Measurements from ENCODE around the gene PITX3. TPM values are rescaled to one million over a fixed set of nuclear protein-coding genes. Genes with fewer than 3 reads are reported as not detected.

Gene PITX3
- total and polyA plus RNA-seq, 3 experiments from 2014 or later: not detected

DNA sequence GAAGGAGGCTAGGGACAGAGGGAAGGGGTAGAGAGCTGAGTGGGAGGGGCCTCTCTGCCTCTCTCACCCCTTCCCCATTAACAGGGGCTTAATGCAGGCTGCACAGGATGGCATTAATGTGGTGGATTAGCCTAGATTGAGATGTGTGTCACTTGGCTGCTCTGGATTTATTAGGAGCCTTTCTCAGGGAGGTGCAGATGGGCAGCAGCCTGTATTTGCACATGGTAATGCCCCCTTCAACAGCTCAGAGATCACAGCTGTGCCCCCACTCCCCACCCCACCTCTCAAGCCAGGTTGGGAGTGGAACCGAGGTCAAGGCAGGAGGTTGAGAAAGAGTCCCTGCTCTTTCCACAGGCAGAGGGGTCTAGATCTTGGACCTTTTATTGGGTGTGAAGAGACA is 7.3 kb downstream of the PITX3 start:
- H3K4me3 Mint-ChIP-seq: no peak overlapping the region
- DNase-seq: no peak
- Histone ChIP-seq H3K36me3 (ENCODE audit: insufficient read depth, low read length) (no peaks in the 10 kb centered on the region), H3K9me3 (ENCODE audit: low read length) (no peaks in the 10 kb centered on the region), H3K27me3 (ENCODE audit: insufficient read depth, low read length, poor library complexity, severe bottlenecking) (peaks cover 11% of the 10 kb centered on the region), H3K27ac (ENCODE audit: low read depth, low read length) (no peak overlapping the region), H3K4me3 (ENCODE audit: low read length) (no peak overlapping the region), H3K4me1 (ENCODE audit: insufficient read depth, low read length) (peaks cover 10% of the 10 kb centered on the region)
- H3K27me3 Mint-ChIP-seq: peaks cover 26 to 28% of the 10 kb centered on the region in 2 donors
- H3K4me1 Mint-ChIP-seq: peaks cover 6 to 17% (median 9%) of the 10 kb centered on the region in 3 donors
- ChIA-PET POLR2A (interaction anchor here (0.6 kb wide), 1 partner anchor 62 kb away, joined by 4 read pairs; no protein-coding TSS in a partner anchor), CTCF (interaction anchor here (1.3 to 11.9 kb wide), 3 partner anchors 10 to 267 kb away, joined by 3 to 327 read pairs (median 50); partner anchors contain the start of gene GBF1)
- H3K9me3 Mint-ChIP-seq: no peaks in the 10 kb centered on the region
- H3K36me3 Mint-ChIP-seq: no peaks in the 10 kb centered on the region
- H3K27ac Mint-ChIP-seq: peak overlapping the region in 1 of 8 donors; percentile 76

DNA sequence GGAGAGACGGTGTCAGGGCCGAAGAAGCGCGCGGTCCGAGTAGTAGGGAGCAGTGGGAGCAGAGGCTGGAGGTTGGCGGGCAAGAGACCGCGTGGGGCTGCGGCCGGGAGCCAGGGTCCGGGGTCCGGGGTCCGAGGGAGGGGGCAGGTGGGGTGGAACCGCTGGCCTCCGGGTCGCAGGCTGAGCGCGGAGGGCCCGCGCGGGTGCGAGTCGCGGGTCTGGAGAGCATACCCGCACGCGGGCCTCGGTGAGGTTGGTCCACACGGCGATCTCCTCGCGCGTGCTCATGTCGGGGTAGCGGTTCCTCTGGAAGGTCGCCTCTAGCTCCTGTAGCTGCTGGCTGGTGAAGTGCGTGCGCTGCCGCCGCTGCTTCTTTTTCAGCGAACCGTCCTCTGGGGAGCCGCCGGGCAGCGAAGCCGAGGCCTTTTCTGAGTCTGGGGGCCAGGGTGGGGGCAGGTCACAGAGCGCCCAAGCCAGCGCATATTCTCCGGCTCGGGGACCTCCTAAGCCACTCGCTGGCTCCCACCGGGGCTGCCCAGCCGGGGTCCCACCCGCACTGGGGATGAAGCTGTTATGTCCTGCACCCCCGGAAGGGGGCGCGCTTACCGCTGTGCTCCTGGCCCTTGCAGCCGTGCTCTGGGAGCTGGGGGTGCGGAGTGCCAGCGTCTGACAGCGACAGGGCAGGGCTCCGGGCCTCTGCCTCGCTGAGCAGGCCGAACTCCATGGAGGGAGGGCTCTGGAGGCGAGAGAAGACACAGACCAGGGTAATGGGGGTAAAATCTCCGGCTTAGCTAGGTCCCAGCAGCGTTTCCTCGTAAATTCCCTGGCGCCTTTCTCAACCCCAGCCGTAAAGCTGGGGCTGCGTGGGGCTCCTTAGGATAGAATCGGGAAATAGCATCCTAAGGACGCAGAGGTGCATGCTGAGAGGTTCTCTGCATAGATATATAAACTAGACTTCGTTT is 9.7 kb downstream of the PITX3 start:
- H3K27me3 Mint-ChIP-seq: peaks cover 32 to 50% of the 10 kb centered on the region in 2 donors

DNA sequence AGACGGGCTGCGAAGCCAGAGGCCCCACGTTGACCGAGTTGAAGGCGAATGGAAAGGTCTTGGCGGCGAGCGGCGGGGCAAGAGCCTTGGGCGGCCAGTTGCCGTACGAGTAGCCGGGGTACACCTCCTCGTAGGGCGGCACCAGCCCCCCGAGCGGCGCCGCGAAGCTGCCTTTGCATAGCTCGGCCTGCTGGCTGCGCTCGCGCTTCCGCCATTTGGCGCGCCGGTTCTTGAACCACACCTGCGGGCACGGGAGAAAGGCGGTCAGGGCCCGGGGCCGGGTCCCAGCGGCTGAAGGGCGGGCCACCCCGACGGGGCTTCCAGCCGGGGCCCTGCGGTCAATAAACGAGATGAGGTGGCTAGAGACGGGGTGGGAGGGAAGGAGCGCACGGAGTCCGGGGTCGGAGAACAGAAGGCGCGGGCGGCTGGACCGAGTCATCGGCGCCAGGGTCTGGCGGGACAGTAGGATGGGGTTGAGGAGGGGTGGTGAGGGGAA is 10.4 kb downstream of the PITX3 start:
- no peaks in the 10 kb centered on the region for H3K9me3 Mint-ChIP-seq
- ChIA-PET POLR2A (interaction anchor here (0.6 to 2.3 kb wide), 7 partner anchors 15 to 353 kb away, joined by 3 to 13 read pairs (median 6); partner anchors contain the start of genes GBF1 and NFKB2), CTCF (interaction anchor here (1.0 to 11.9 kb wide), 36 partner anchors 9 to 352 kb away, joined by 3 to 327 read pairs (median 7); partner anchors contain the start of genes FBXL15, GBF1, NFKB2 and NOLC1)
- peak overlapping the region; percentile 75 to 87 (median 80) for H3K4me3 Mint-ChIP-seq
- H3K4me1 Mint-ChIP-seq: peaks cover 13 to 28% (median 20%) of the 10 kb centered on the region in 3 donors
- Histone ChIP-seq H3K36me3 (ENCODE audit: insufficient read depth, low read length) (no peaks in the 10 kb centered on the region), H3K4me1 (ENCODE audit: insufficient read depth, low read length) (peaks cover 18% of the 10 kb centered on the region), H3K9me3 (ENCODE audit: low read length) (no peaks in the 10 kb centered on the region), H3K27me3 (ENCODE audit: insufficient read depth, low read length, poor library complexity, severe bottlenecking) (peaks cover 27% of the 10 kb centered on the region), H3K4me3 (ENCODE audit: low read length) (peak overlapping the region; percentile 66), H3K27ac (ENCODE audit: low read depth, low read length) (no peak overlapping the region)
- H3K27ac Mint-ChIP-seq: peak overlapping the region in 2 of 8 donors; percentile 19 to 33
- no peaks in the 10 kb centered on the region for H3K36me3 Mint-ChIP-seq
- peaks cover 29 to 55% of the 10 kb centered on the region in 2 donors for H3K27me3 Mint-ChIP-seq
- peak; percentile 24 to 70 (median 39) for DNase-seq

More for the DNA sequence above, 9.7 kb downstream of the PITX3 start:
- CTCF ChIA-PET: interaction anchor here (0.7 to 11.9 kb wide), 34 partner anchors 8 to 351 kb away, joined by 3 to 327 read pairs (median 6); partner anchors contain the start of genes FBXL15, GBF1, NFKB2 and NOLC1
- Histone ChIP-seq H3K4me3 (ENCODE audit: low read length) (peak overlapping the region; percentile 66), H3K4me1 (ENCODE audit: insufficient read depth, low read length) (peaks cover 13% of the 10 kb centered on the region), H3K9me3 (ENCODE audit: low read length) (no peaks in the 10 kb centered on the region), H3K36me3 (ENCODE audit: insufficient read depth, low read length) (no peaks in the 10 kb centered on the region), H3K27me3 (ENCODE audit: insufficient read depth, low read length, poor library complexity, severe bottlenecking) (peaks cover 27% of the 10 kb centered on the region), H3K27ac (ENCODE audit: low read depth, low read length) (no peak overlapping the region)
- no peaks in the 10 kb centered on the region for H3K9me3 Mint-ChIP-seq
- no peaks in the 10 kb centered on the region for H3K36me3 Mint-ChIP-seq
- DNase-seq: peak; percentile 57 to 76 (median 64)
- peak overlapping the region; percentile 63 to 87 (median 80) for H3K4me3 Mint-ChIP-seq
- H3K4me1 Mint-ChIP-seq: peaks cover 7 to 21% (median 13%) of the 10 kb centered on the region in 3 donors
- no peak overlapping the region for H3K27ac Mint-ChIP-seq
- POLR2A ChIA-PET: interaction anchor here (0.6 to 2.3 kb wide), 7 partner anchors 14 to 246 kb away, joined by 3 to 13 read pairs (median 5); partner anchors contain the start of genes GBF1, NFKB2 and NOLC1

DNA sequence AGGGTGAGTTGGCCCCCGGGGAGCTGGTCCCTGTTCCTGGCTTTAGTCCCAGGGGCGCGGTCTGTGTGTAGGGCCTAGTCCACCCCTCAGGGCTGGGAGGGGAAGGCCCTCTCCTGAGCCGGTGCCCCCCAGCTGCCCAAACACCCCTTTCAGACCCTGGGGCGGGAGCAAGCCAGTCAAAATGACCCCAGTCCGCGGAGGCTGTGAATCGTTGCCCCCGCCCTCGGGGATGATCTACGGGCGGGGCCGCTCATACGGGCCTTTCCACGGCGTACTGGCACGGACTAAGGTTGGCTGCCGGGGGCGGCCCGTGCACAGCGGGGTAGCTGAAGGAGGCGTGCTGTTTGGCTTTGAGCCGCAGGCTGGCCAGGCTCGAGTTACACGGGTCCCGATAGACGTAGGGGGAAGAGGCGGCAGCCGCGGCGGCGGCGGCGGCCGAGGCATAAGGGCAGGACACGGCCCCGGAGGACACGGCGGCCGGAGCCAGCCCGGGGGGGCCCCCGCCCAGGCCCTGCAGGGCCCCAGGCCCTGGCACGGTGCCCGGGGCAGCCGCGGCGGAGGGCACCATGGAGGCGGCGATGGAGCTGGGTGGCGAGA is 10.9 kb downstream of the PITX3 start:
- Histone ChIP-seq H3K4me3 (ENCODE audit: low read length) (peak overlapping the region; percentile 66), H3K4me1 (ENCODE audit: insufficient read depth, low read length) (peaks cover 18% of the 10 kb centered on the region), H3K9me3 (ENCODE audit: low read length) (no peaks in the 10 kb centered on the region), H3K27ac (ENCODE audit: low read depth, low read length) (no peak overlapping the region), H3K36me3 (ENCODE audit: insufficient read depth, low read length) (no peaks in the 10 kb centered on the region), H3K27me3 (ENCODE audit: insufficient read depth, low read length, poor library complexity, severe bottlenecking) (peaks cover 27% of the 10 kb centered on the region)
- no peaks in the 10 kb centered on the region for H3K36me3 Mint-ChIP-seq
- ChIA-PET CTCF (interaction anchor here (0.9 to 11.9 kb wide), 48 partner anchors 9 to 352 kb away, joined by 3 to 327 read pairs (median 5); partner anchors contain the start of genes FBXL15, GBF1, NFKB2 and NOLC1), POLR2A (interaction anchor here (0.5 to 2.3 kb wide), 8 partner anchors 15 to 353 kb away, joined by 3 to 13 read pairs (median 6); partner anchors contain the start of genes GBF1 and NFKB2)
- H3K9me3 Mint-ChIP-seq: no peaks in the 10 kb centered on the region
- H3K4me3 Mint-ChIP-seq: peak overlapping the region; percentile 80 to 92 (median 85)
- peak in 4 of 5 donors; percentile 12 to 58 (median 22) for DNase-seq
- peak overlapping the region in 3 of 8 donors; percentile 33 to 66 (median 63) for H3K27ac Mint-ChIP-seq
- H3K27me3 Mint-ChIP-seq: peaks cover 26 to 53% of the 10 kb centered on the region in 2 donors
- peaks cover 16 to 32% (median 23%) of the 10 kb centered on the region in 3 donors for H3K4me1 Mint-ChIP-seq

DNA sequence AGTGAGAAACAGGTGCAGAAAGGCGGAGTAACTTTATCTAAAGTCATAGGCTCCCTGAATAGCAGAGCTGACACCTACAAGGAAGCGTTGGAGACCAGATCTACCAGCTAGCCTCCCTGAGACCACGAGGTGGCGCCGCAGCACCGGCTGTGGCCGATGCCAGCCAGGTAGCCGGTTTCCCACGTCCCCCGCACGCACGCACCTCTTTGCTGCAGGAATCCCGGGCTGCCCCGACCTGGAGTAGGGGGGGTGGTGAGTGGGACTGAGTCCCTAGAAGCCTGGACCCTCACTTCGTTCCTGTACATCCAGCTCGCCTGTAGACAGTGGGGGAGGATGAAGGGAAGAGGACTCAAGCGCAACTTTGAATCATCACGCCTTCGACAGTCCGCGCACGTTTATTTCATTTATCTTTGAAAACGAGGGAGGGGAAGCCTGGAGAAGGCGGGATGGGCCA is 11.5 kb downstream of the PITX3 start:
- no peaks in the 10 kb centered on the region for H3K36me3 ChIP-seq (ENCODE audit: insufficient read depth, low read length)
- H3K4me3 ChIP-seq (ENCODE audit: low read length): peak overlapping the region; percentile 66
- no peak overlapping the region for H3K27ac ChIP-seq (ENCODE audit: low read depth, low read length)
- H3K27me3 ChIP-seq (ENCODE audit: insufficient read depth, low read length, poor library complexity, severe bottlenecking): peaks cover 30% of the 10 kb centered on the region
- H3K4me1 Mint-ChIP-seq: peaks cover 16 to 32% (median 23%) of the 10 kb centered on the region in 3 donors
- H3K36me3 Mint-ChIP-seq: no peaks in the 10 kb centered on the region
- H3K9me3 Mint-ChIP-seq: no peaks in the 10 kb centered on the region
- H3K4me1 ChIP-seq (ENCODE audit: insufficient read depth, low read length): peaks cover 18% of the 10 kb centered on the region
- H3K27me3 Mint-ChIP-seq: peaks cover 24 to 50% of the 10 kb centered on the region in 2 donors
- DNase-seq: peak; percentile 78 to 89 (median 81)
- ChIA-PET POLR2A (interaction anchor here (0.5 to 2.3 kb wide), 5 partner anchors 16 to 354 kb away, joined by 3 to 13 read pairs (median 6); partner anchors contain the start of genes GBF1 and NFKB2), CTCF (interaction anchor here (0.6 to 11.9 kb wide), 45 partner anchors 10 to 382 kb away, joined by 3 to 327 read pairs (median 5); partner anchors contain the start of genes GBF1, NFKB2 and PITX3)
- peak overlapping the region in 1 of 8 donors; percentile 78 for H3K27ac Mint-ChIP-seq
- H3K9me3 ChIP-seq (ENCODE audit: low read length): no peaks in the 10 kb centered on the region
- peak overlapping the region; percentile 80 to 92 (median 85) for H3K4me3 Mint-ChIP-seq

DNA sequence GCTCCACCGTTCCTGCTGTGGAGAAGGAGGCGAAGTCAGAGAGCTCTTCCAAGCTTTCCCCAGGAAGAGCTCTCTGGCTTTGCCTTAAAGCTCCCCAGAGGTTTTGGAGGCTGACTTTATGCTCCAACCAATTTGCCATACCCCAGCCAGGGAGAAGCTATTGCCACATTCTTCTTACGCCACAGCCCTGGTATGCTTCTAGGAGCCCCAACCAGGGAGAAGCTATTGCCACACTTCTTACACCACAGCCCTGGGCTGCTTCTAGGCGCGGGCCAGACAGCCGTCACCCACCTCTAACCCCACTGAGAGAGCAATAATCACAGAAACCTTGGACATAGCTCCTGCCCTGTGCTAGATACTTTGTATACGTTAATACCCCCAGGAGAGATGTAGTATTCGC is 14.3 kb downstream of the PITX3 start:
- peaks cover 18% of the 10 kb centered on the region for H3K4me1 ChIP-seq (ENCODE audit: insufficient read depth, low read length)
- no peak overlapping the region for H3K4me3 ChIP-seq (ENCODE audit: low read length)
- H3K4me3 Mint-ChIP-seq: peak overlapping the region in 1 of 7 donors; percentile 29
- H3K9me3 ChIP-seq (ENCODE audit: low read length): no peaks in the 10 kb centered on the region
- DNase-seq: no peak
- peaks cover 16 to 32% (median 19%) of the 10 kb centered on the region in 3 donors for H3K4me1 Mint-ChIP-seq
- peaks cover 22 to 52% of the 10 kb centered on the region in 2 donors for H3K27me3 Mint-ChIP-seq
- H3K9me3 Mint-ChIP-seq: no peaks in the 10 kb centered on the region
- no peaks in the 10 kb centered on the region for H3K36me3 ChIP-seq (ENCODE audit: insufficient read depth, low read length)
- peaks cover 30% of the 10 kb centered on the region for H3K27me3 ChIP-seq (ENCODE audit: insufficient read depth, low read length, poor library complexity, severe bottlenecking)
- H3K27ac Mint-ChIP-seq: no peak overlapping the region
- no peaks in the 10 kb centered on the region for H3K36me3 Mint-ChIP-seq
- H3K27ac ChIP-seq (ENCODE audit: low read depth, low read length): no peak overlapping the region
- ChIA-PET CTCF (interaction anchor here (1.6 to 11.9 kb wide), 5 partner anchors 66 to 356 kb away, joined by 4 to 327 read pairs (median 6); no protein-coding TSS in a partner anchor), POLR2A (interaction anchor here (1.1 kb wide), 1 partner anchor 12 kb away, joined by 3 read pairs; no protein-coding TSS in a partner anchor)

DNA sequence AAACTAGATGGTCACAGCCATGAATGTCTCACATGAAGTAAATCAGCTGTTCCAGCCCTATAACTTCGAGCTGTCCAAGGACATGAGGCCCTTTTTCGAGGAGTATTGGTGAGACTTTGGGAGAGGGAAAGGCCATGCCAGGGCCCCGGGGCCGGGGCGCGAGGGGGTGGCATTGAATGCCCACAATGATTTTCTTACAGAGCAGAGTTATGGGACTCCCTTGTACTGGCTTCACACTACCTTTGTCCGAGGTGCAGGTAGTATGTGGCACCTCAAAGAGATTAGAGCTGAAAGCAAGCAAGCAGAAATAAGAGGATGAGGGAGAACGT is 14.8 kb downstream of the PITX3 start:
- Mint-ChIP-seq H3K9me3 (no peaks in the 10 kb centered on the region), H3K27me3 (peaks cover 20 to 48% of the 10 kb centered on the region in 2 donors), H3K4me3 (peak overlapping the region in 6 of 7 donors; percentile 64 to 82 (median 75)), H3K4me1 (peaks cover 15 to 30% (median 19%) of the 10 kb centered on the region in 3 donors), H3K27ac (no peak overlapping the region), H3K36me3 (no peaks in the 10 kb centered on the region)
- Histone ChIP-seq H3K36me3 (ENCODE audit: insufficient read depth, low read length) (no peaks in the 10 kb centered on the region), H3K4me1 (ENCODE audit: insufficient read depth, low read length) (peaks cover 15% of the 10 kb centered on the region), H3K9me3 (ENCODE audit: low read length) (no peaks in the 10 kb centered on the region), H3K4me3 (ENCODE audit: low read length) (peak overlapping the region; percentile 51), H3K27me3 (ENCODE audit: insufficient read depth, low read length, poor library complexity, severe bottlenecking) (peaks cover 30% of the 10 kb centered on the region), H3K27ac (ENCODE audit: low read depth, low read length) (no peak overlapping the region)
- no peak for DNase-seq
- ChIA-PET CTCF (interaction anchor here (1.1 to 11.9 kb wide), 6 partner anchors 67 to 357 kb away, joined by 3 to 327 read pairs (median 6); no protein-coding TSS in a partner anchor), POLR2A (interaction anchor here (0.6 to 1.1 kb wide), 2 partner anchors 12 to 58 kb away, joined by 3 read pairs; no protein-coding TSS in a partner anchor)

Data from CD8-positive, alpha-beta memory T cell (primary cell).